Brain microvascular endothelial cell (primary cell): ENCODE measurements around the gene BMP6.

ENCODE experiments used
- DNase-seq: peaks from one replicate; pipeline ENCODE4 v3.0.0-alpha.2; 2020
- H3K27ac ChIP-seq: fragments of 250-450 bp; sonication (Bioruptor Pico); 2 replicates; pipeline ENCODE4 v1.5.1; 2020; ENCODE audit warnings: mild to moderate bottlenecking, moderate library complexity
- H3K27me3 ChIP-seq: fragments of 250-450 bp; sonication (Bioruptor Pico); replicated peaks from 2 replicates; pipeline ENCODE4 v1.5.1; 2020; ENCODE audit warnings: mild to moderate bottlenecking
- H3K36me3 ChIP-seq: fragments of 250-450 bp; sonication (Bioruptor Pico); replicated peaks from 2 replicates; pipeline ENCODE4 v1.5.1; 2020; ENCODE audit warnings: mild to moderate bottlenecking
- H3K4me3 ChIP-seq: 2 replicates; pipeline ENCODE4 v1.5.1; 2011; ENCODE audit warnings: low read depth, mild to moderate bottlenecking, control low read depth, low read length, moderate library complexity
- in situ Hi-C: cut with HindIII; loops from 2 replicates; pipeline ENCODE4 v1.10.0; 2017; ENCODE audit warnings: low sequenced_read_pairs, low pct_ligation_motif_present
- TF ChIP-seq, protein P1 (sequence below): IDR thresholded peaks from 2 replicates; pipeline ENCODE4 v1.5.1; 2011; ENCODE audit warnings: low read depth, mild to moderate bottlenecking, moderate library complexity, low read length, control low read depth, inconsistent platforms; ENCODE audit errors: missing control alignments

The BMP6 gene

DNA sequence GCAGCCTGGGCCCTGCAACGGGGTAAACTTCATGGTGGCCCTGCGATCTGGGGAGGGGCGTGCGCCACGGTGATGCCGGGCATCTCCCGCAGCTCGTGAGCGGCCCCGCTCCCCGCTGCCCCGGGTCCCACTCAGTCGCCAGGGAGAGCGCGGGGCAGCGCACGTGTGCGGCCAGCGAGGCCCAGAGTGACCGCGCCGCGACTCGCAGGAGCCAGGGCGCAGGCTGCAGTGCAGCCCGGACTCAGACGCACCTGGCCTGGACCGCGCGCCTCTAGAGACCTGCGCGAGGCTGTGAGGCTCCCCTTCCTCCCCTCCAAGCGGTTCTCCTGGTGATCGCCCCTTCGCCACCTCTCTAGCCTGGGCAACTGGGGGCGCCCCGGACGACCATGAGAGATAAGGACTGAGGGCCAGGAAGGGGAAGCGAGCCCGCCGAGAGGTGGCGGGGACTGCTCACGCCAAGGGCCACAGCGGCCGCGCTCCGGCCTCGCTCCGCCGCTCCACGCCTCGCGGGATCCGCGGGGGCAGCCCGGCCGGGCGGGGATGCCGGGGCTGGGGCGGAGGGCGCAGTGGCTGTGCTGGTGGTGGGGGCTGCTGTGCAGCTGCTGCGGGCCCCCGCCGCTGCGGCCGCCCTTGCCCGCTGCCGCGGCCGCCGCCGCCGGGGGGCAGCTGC is 652 bp downstream of the BMP6 start:
- Histone ChIP-seq H3K4me3 (peak overlapping the region; percentile 55), H3K27ac (no peak overlapping the region), H3K27me3 (peaks cover 20% of the 10 kb centered on the region), H3K36me3 (no peaks in the 10 kb centered on the region)
- TF ChIP-seq, protein P1, sequence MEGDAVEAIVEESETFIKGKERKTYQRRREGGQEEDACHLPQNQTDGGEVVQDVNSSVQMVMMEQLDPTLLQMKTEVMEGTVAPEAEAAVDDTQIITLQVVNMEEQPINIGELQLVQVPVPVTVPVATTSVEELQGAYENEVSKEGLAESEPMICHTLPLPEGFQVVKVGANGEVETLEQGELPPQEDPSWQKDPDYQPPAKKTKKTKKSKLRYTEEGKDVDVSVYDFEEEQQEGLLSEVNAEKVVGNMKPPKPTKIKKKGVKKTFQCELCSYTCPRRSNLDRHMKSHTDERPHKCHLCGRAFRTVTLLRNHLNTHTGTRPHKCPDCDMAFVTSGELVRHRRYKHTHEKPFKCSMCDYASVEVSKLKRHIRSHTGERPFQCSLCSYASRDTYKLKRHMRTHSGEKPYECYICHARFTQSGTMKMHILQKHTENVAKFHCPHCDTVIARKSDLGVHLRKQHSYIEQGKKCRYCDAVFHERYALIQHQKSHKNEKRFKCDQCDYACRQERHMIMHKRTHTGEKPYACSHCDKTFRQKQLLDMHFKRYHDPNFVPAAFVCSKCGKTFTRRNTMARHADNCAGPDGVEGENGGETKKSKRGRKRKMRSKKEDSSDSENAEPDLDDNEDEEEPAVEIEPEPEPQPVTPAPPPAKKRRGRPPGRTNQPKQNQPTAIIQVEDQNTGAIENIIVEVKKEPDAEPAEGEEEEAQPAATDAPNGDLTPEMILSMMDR, result no peak
- DNase-seq, result no peak
- in situ Hi-C loops, result no loop called here

DNA sequence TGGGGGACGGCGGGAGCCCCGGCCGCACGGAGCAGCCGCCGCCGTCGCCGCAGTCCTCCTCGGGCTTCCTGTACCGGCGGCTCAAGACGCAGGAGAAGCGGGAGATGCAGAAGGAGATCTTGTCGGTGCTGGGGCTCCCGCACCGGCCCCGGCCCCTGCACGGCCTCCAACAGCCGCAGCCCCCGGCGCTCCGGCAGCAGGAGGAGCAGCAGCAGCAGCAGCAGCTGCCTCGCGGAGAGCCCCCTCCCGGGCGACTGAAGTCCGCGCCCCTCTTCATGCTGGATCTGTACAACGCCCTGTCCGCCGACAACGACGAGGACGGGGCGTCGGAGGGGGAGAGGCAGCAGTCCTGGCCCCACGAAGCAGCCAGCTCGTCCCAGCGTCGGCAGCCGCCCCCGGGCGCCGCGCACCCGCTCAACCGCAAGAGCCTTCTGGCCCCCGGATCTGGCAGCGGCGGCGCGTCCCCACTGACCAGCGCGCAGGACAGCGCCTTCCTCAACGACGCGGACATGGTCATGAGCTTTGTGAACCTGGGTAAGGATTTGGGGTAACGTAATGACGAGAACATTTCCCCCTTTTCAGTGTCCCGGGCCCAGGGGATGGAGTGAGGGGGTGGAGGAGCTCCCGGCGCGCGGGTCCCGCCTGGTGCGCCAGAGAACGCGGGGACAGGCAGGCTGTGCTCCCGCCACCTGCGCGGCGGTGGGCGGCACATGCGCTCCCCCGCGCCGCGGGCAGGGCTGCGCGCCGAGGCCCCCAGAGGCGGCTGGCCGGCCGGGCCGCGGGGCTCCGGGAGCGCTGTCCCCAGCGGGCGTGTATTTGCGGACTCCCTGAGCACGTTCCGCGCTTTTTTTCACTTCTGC is 1.4 kb downstream of the BMP6 start:
- H3K27me3 ChIP-seq, result peaks cover 20% of the 10 kb centered on the region
- in situ Hi-C loops, result no loop called here
- no peak for DNase-seq
- H3K4me3 ChIP-seq, result peak overlapping the region; percentile 35
- TF ChIP-seq, protein P1, result no peak
- H3K36me3 ChIP-seq, result no peaks in the 10 kb centered on the region
- H3K27ac ChIP-seq, result no peak overlapping the region

DNA sequence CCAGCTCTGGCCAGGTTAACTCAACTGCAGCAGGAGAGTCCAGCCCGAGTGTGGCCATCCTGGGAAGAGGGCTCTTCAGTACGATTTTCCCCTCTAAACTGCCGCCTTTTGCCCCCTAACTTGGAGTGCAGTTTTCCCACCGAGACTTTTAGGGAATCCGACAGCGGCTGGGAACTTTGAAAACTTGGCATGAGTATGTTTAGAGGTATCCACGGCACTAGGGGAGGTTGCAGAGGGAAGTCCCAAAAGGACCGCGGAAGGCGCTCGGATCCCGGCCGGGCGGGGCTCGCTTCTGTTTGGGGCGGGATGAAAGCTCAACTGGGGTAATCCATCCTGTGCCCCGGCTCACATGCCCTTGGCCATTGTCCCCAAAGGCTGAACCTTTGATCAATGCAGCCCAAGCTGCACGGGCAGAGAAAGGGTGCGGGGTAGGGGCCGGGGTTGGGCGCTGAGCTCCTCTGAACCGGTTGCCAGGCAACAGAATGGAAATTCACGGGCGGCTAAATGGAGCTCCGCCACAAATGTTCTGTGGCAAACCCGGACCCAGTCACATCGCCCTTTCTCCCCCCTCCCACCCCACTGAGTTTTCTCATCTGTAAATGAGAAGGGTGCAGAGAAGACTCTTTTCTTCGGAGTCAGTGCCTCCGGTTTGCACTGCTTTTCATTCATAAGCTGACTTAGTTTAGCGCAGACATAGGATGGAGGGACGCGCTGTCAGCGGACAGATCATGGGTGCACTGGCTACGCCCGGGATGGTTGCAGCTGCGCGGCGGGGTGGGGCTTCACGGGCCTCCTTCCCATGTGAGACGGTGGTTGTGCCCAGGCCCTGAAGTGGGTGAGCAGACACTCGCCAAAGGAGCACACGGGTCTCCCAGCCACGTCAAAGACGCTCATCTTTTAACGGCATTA is 2.3 kb downstream of the BMP6 start:
- no peak overlapping the region for H3K27ac ChIP-seq
- H3K36me3 ChIP-seq, result no peaks in the 10 kb centered on the region
- H3K4me3 ChIP-seq, result peak overlapping the region; percentile 33
- TF ChIP-seq, protein P1, result no peak
- DNase-seq, result no peak
- H3K27me3 ChIP-seq, result peaks cover 20% of the 10 kb centered on the region
- in situ Hi-C loops, result no loop called here

DNA sequence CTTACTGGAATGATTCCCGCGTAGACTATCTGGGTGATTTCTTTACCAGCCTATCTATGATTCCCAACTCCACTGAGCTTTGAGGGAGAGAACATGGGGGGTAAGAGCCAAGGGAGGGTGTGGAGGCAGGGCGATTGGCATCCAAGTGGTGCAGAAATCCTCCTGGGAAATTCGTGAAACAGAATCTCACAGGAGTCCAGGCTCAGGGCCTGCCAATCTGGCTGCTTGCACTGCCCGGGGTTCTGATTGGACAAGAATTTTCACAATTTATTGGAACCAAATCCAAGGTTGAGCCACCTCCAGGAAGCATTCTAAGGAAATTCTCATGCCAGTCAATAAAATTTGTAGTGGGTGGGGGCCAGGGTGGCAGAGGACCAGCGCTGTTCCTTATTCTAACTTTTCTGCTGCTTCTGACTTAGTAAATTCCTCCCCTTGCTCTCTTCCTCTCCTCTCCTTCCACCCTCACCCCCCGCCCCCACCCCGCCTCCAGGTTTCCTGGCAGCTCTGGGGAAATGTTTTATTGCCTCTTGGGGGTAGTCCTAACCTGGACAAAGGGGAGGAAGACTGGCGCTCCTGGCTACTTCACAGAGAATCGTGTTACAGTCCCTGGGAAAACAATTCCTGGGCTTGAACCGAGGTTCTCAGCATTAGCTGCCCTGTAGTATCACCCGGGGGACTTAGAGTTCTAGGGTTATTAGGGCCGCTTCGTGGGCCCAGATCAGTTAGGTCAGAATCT is 3.1 kb downstream of the BMP6 start:
- Histone ChIP-seq H3K36me3 (no peaks in the 10 kb centered on the region), H3K27me3 (peaks cover 20% of the 10 kb centered on the region), H3K4me3 (no peak overlapping the region), H3K27ac (no peak overlapping the region)
- DNase-seq, result no peak
- in situ Hi-C loops, result no loop called here
- TF ChIP-seq, protein P1, result no peak
